ENCODE measurements around the gene RHBDD2.
"Not testable (repeated sequence)": the region's sequence is repeated elsewhere in the genome, so short reads cannot be mapped to it uniquely, and the experiment has no call there.

Gene RHBDD2

GRCh38 chr7:75866489-75867389, 12.1 kb upstream of the RHBDD2 start:
- DNase-seq (ENCODE audit: low spot score): peak; percentile 49

- DNase-seq (ENCODE audit: low spot score): no peak
These were observed 11.5 kb upstream of the RHBDD2 start for GRCh38 chr7:75867390-75867717.

- no peak for DNase-seq (ENCODE audit: low spot score)
These were observed 10.7 kb upstream of the RHBDD2 start for GRCh38 chr7:75868153-75868552.

GRCh38 chr7:75869776-75870379, 9.0 kb upstream of the RHBDD2 start:
- no peak for DNase-seq (ENCODE audit: low spot score)

GRCh38 chr7:75870557-75871161, 8.2 kb upstream of the RHBDD2 start:
- DNase-seq (ENCODE audit: low spot score): no peak

- no peak for DNase-seq (ENCODE audit: low spot score)
These were observed 6.6 kb upstream of the RHBDD2 start for GRCh38 chr7:75872073-75872782.

GRCh38 chr7:75874180-75874579, 4.7 kb upstream of the RHBDD2 start:
- not testable (repeated sequence) for DNase-seq (ENCODE audit: low spot score)

GRCh38 chr7:75875113-75876080, 3.4 kb upstream of the RHBDD2 start:
- no peak for DNase-seq (ENCODE audit: low spot score)

GRCh38 chr7:75876126-75876881, 2.5 kb upstream of the RHBDD2 start:
- no peak for DNase-seq (ENCODE audit: low spot score)

GRCh38 chr7:75878312-75878768, 494 bp upstream of the RHBDD2 start:
- DNase-seq (ENCODE audit: low spot score): no peak

GRCh38 chr7:75879771-75880184, 944 bp downstream of the RHBDD2 start:
- peak; percentile 34 for DNase-seq (ENCODE audit: low spot score)

GRCh38 chr7:75880242-75880641, 1.4 kb downstream of the RHBDD2 start:
- no peak for DNase-seq (ENCODE audit: low spot score)

GRCh38 chr7:75881436-75882095, 2.7 kb downstream of the RHBDD2 start:
- DNase-seq (ENCODE audit: low spot score): no peak

GRCh38 chr7:75883265-75883824, 4.5 kb downstream of the RHBDD2 start:
- not testable (repeated sequence) for DNase-seq (ENCODE audit: low spot score)

- DNase-seq (ENCODE audit: low spot score): no peak
These were observed 5.6 kb downstream of the RHBDD2 start for GRCh38 chr7:75884476-75884875.

- no peak for DNase-seq (ENCODE audit: low spot score)
These were observed 6.2 kb downstream of the RHBDD2 start for GRCh38 chr7:75885036-75885435.

GRCh38 chr7:75887669-75888369, 9.0 kb downstream of the RHBDD2 start:
- no peak for DNase-seq (ENCODE audit: low spot score)

- no peak for DNase-seq (ENCODE audit: low spot score)
These were observed 9.8 kb downstream of the RHBDD2 start for GRCh38 chr7:75888464-75889222.
